ENCODE data around the gene LIPH. TPM values are rescaled to one million over a fixed set of nuclear protein-coding genes. Genes with fewer than 3 reads are reported as not detected.

LIPH gene
- total and polyA plus RNA-seq, 2 of the 8 experiments (the other 6 are each of a cell fraction or from before 2014, with no cell fraction given): 0.08 TPM; not detected in 1

DNA sequence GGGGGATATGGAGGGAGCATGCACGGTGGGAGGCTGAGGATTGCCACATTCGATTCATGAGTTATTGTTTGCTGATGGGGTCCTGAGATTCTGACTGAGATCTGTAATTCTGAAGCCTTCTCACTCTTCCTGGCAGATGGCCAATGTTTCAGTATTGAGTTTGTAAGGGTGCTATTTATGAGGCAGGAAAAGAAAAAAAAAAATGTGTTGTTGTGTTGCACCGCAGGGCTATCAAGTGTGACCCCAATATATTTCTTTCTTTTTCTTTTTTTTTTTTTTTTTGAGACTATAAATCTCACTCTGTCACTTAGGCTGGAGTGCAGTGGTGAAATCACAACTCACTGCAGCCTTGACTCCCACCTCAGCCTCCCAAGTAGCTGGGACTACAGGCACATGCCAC is 30.5 kb upstream of the LIPH start:
- H3K9me3 ChIP-seq (ENCODE audit: insufficient read depth in 2 of 2, low read depth in 1 of 2, low read length in 1 of 2): no peaks in the 10 kb centered on the region
- H3K9ac ChIP-seq (replicated peaks in 1 of 4; ENCODE audit: extremely low read depth in 1 of 4, low read depth in 3 of 4, low read length in 3 of 4): peak overlapping the region; percentile 52 to 78 (median 70)
- H3K4me2 ChIP-seq (ENCODE audit: insufficient read depth in 1 of 2, low read depth in 2 of 2, low read length in 2 of 2): peak overlapping the region; percentile 71 to 90
- peak overlapping the region; percentile 90; the same call in 1 of the 2 replicates for H2BK15ac ChIP-seq (ENCODE audit: low read length)
- peak overlapping the region; percentile 38 for H2BK120ac ChIP-seq (replicated peaks; ENCODE audit: low read depth, low read length)
- peak overlapping the region; percentile 99 for H2BK20ac ChIP-seq (ENCODE audit: low read length)
- peak overlapping the region; percentile 98 for H2BK5ac ChIP-seq (ENCODE audit: low read depth, low read length)
- peak overlapping the region; percentile 98 for H3K18ac ChIP-seq (ENCODE audit: extremely low read depth, low read length)
- peaks cover 12 to 51% of the 10 kb centered on the region in 2 experiments for H3K79me2 ChIP-seq (ENCODE audit: control insufficient read depth in 1 of 2, insufficient read depth in 2 of 2, low read length in 2 of 2)
- ChIA-PET CTCF (ENCODE audit: partially characterized antibody) (interaction anchor here (0.6 kb wide), 1 partner anchor 29 kb away, joined by 3 read pairs; no protein-coding TSS in a partner anchor), POLR2A (ENCODE audit: partially characterized antibody) (interaction anchor here (0.5 to 2.7 kb wide), 9 partner anchors 8 to 426 kb away, joined by 3 to 9 read pairs (median 4); partner anchors contain the start of genes LIPH, TMEM41A and TRA2B)
- no peak overlapping the region for H2AFZ ChIP-seq (ENCODE audit: low read length)
- H3K4me3 ChIP-seq (ENCODE audit: extremely low read depth in 1 of 4, insufficient read depth in 2 of 4, low read depth in 3 of 4, low read length in 4 of 4): peak overlapping the region; percentile 75 to 92 (median 81)
- DNase-seq (ENCODE audit: low read depth in 1 of 2, low spot score in 2 of 2): no peak
- peak overlapping the region; percentile 87 for H2AK5ac ChIP-seq (ENCODE audit: low read depth, low read length)
- no peaks in the 10 kb centered on the region for H3K27me3 ChIP-seq (replicated peaks in 1 of 4; ENCODE audit: control insufficient read depth in 3 of 4, extremely low read depth in 1 of 4, insufficient read depth in 3 of 4, low read length in 3 of 4)
- peak overlapping the region; percentile 5 for H3K4ac ChIP-seq (replicated peaks; ENCODE audit: insufficient read length, low read depth, low read length)
- peaks cover 0 to 22% (median 9%) of the 10 kb centered on the region in 4 experiments; a peak in 6 of 7 replicates for H3K4me1 ChIP-seq (replicated peaks in 1 of 4; ENCODE audit: control insufficient read depth in 3 of 4, insufficient read depth in 4 of 4, low read length in 3 of 4)
- WGBS, 2 experiments (ENCODE audit: extremely low coverage in 1 of 2, insufficient coverage in 1 of 2, insufficient read length in 1 of 2, insufficient replicate concordance in 2 of 2, low coverage in 1 of 2, low lambda C conversion rate in 2 of 2, missing lambda C conversion rate in 1 of 2): 14% methylated on average over 3 of the region's 3 CpGs; no CpG with 5 or more reads in 1 of the 2 experiments
- peak overlapping the region; percentile 77 for H3K56ac ChIP-seq (replicated peaks; ENCODE audit: insufficient read length, low read depth, low read length)
- H3K14ac ChIP-seq (ENCODE audit: insufficient read length): no peak overlapping the region
- H3K27ac ChIP-seq (ENCODE audit: low read depth, low read length): peak overlapping the region; percentile 87
- peaks cover 6 to 8% of the 10 kb centered on the region in 2 experiments for H4K20me1 ChIP-seq (replicated peaks in 1 of 2; ENCODE audit: control insufficient read depth in 1 of 2, insufficient read depth in 2 of 2, low read length in 2 of 2)
- H4K5ac ChIP-seq (ENCODE audit: insufficient read length, low read depth, low read length): peak overlapping the region; percentile 95
- FAIRE-seq: no peak
- peaks cover 0 to 4% (median 0%) of the 10 kb centered on the region in 4 experiments; a peak in 1 of 8 replicates for H3K36me3 ChIP-seq (ENCODE audit: control insufficient read depth in 2 of 4, insufficient read depth in 4 of 4, low read length in 3 of 4)
- H3K23ac ChIP-seq (ENCODE audit: insufficient read length): no peak overlapping the region
- peak overlapping the region; percentile 95 for H2BK12ac ChIP-seq (ENCODE audit: low read depth, low read length)
- TF ChIP-seq MAFK (IDR thresholded peaks at IDR 0.05; ENCODE audit: low read depth, low read length): no peak
- no peak for TF ChIP-seq POLR2AphosphoS5 (IDR thresholded peaks at IDR 0.05; ENCODE audit: low read depth, low read length)
- TF ChIP-seq EZH2 (IDR thresholded peaks at IDR 0.05; ENCODE audit: low read depth, low read length, severe bottlenecking): no peak
- peak overlapping the region; percentile 95 for H4K91ac ChIP-seq (replicated peaks; ENCODE audit: insufficient read length, low read length)
- peaks cover 12% of the 10 kb centered on the region for H3K23me2 ChIP-seq (ENCODE audit: low read depth, low read length)
- H4K8ac ChIP-seq (ENCODE audit: extremely low read depth, insufficient read depth, low read length): no peak overlapping the region
- peaks cover 7% of the 10 kb centered on the region for H3K79me1 ChIP-seq (ENCODE audit: low read depth, low read length)

Data from H1 (cell line).